ENCODE data around the gene LOXL1.

Gene LOXL1

DNA sequence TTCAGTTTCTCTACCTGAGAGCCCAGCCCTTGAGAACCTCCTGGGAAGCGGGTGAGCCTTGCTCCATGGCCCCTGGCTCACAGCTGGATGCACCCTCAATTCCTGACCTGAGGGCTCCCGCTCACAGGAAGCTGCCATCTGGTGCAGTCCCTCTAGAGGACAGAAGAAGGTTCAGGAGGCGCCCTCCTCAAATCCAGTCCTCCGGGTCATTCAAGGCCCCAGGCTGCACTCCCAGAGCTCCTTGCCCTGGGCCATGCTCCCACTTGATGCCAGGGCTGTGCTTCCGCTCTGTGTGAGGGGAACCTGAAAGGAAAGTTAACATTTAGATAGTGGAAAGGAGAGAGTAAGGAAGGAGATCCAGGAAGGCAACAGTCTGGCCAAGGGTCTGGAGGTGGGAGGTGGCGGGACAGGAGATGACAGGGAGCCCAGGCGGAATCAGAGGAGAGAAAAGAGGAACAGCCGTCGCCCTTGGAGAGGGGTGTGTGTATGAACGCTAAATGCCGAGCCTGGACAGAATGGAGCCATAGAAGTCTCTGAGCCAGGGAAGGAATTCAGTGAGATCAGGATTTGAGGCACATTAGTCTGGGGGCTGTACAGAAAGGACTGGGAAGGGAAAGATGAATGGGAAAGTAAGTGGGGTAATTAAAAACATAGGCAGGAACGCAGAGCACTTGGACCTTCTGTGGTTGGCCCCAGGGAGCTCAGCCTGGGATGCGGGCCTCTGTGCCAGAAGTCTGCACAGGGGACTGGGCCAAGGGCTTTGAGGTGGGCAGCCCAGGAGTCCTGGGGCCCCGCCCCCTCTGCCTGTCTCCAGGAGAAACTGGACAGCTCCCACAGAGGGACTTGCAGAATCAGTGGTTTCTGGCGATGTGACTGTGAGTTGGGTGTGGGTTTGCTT is 26.8 kb upstream of the LOXL1 start:
- DNase-seq, result no peak

DNA sequence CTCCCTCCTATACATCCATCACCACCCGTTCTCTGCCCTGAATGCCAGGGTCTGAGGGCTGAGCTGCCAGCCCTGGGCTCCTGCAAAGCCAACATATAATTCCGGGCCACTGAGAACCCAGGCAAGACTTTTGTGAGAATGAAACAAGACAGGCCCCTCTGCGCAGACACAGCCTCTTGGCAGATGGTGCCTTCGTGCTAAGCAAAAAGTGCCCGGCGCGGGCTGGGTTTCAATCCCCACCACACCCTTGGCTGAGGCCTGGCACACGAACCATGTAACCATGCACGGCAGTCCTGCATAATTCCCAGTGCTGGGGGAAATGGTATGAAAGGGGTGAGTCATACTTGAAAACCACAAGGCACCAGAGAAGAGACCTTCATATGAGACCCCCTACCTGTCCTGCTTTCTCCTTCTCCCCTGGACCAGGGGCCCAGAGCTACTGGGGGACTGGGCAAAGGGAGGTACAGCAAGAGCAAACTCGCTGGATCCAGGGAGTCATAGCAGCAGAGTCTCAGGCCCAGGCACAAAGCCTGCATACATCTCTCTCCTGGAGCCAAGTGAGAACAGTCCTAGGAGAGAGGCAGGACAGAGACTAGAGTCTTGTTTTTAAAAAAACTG is 26.1 kb upstream of the LOXL1 start:
- DNase-seq, result no peak

DNA sequence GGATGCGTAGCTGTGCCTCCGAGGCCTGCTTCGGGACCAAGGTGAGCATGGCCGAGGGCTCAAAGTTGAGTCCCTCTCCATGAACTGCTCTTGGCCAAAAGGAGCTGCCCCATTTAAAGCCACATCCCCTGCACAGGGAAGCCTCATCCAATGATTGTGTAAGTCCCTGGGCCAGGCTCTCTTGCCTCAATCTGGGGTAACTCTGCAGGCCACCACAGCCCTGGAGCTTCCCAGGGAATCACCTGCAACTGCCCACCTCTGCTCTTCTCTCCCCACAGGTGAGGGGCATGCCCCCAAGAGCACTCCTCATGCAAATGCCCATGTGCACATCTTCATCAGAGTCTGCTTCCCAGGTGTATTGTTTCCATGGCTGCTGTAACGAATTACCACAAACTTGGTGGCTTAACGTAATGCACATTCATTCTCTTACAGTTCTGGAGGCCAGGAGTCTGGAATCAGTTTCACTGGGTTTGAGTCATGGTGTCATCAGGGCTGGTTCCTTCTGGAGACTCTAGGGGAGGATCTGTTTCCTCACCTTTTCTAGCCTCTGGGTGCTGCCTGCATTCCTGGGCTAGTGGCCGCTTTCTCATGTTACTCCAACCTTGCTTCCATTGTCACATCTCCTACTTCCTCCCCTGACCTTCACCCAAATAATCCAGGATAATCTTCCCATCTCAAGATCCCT is 25.0 kb upstream of the LOXL1 start:
- no peak for DNase-seq

DNA sequence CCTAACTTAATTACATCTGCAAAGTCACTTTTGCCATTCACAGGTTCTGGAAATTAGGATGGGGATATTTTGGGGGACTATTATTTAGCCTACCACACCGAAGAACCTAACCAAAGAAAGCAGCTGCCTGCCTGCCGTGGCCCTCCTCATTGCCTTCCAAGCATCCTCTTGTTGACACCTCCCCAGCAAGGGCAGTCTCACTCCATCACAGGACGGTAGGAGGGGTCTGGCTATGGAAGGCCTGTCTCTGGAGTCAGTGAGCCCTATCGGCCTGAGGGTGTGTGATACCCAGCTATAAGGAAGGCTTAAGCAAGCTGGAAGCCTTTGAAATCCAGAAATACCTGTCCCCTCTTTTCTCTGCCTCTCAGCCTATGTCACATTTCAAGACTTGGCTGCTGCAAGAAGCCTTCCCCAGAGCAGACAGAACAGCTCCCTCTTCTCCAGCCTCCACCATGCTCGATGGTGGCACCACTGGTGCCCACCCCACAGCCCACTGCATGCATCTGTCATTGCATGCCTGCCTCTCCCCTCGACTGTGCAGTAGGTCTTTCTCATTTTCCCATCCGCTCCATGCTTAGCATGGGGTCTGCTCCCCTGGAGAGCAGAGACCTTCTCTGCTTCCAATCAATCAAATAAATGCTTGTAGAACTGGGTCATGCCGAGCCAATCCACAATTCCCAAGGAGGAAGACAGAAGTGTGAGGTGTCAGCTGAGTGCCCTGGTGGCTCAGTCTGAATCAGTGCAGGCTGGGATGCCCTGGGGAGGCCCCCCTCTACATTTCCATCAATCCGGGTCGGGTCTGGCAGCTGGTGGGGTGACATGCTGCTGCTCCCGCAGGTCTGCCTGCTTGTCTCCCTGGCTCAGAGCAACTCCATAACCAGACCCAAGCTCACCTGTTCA is 23.9 kb upstream of the LOXL1 start:
- no peak for DNase-seq

DNA sequence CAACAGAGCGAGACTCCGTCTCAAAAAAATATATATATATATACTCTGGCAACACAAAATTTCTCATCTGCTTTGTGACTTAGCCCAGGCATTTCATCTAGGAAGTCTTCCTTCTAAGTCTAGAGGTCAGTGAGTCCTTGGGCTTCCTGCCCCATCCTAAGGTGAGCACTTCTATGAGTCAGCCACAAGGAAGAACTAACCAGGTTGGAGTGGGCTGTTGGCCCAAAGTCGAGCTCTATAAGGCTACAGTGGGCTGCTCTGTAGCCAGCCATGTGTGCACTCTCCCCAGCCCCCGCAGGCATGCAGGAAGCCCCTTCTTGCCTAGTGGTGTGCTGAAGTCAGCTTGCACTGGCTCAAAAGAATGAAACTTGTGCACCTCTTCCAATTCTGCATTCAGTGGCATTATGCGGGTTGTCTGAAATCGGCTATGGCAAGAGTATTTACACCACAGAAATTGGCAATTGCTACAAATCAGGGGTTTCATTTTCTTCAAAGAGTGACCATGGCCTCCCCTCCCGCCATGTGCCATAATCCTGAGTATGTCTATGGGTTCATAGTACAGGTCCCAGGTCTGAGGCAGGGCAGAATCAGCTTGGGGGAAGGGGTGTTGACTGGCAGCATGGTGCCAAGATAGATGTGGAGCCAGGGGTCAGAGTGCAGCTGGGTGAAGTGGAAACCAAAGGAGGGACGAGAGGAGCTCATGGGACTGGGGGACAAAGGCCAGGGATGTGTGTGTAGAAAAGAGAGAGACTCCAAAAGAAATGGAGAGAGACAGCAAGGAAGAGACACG is 22.0 kb upstream of the LOXL1 start:
- DNase-seq, result no peak

DNA sequence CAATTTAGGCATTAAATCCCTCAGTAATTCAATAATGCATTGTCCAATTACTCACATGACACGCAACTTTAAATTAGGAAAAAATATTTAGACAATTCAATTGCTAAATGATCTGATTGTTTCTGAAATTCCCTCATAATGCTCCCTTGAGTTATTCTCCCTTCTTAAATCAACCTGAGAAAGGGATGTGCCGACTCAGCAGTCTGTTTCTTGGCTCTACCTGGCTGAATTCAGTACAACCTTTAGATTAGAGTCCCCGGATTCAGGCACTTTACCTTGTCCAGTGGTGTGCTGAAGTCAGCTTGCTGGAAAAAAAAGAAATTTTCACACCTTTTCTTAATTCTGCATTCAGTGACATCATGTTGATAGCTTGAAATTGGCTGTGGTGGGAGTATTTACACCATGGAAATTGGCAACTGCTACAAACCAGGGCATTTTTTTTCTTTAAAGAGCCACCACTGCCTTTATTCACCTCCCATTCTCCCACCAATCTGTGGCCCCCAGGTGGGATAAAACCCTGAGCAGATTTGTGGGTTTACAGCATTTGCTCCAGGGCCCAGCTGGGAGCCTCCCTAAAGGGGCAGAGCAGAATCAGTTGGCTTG is 20.9 kb upstream of the LOXL1 start:
- no peak for DNase-seq

DNA sequence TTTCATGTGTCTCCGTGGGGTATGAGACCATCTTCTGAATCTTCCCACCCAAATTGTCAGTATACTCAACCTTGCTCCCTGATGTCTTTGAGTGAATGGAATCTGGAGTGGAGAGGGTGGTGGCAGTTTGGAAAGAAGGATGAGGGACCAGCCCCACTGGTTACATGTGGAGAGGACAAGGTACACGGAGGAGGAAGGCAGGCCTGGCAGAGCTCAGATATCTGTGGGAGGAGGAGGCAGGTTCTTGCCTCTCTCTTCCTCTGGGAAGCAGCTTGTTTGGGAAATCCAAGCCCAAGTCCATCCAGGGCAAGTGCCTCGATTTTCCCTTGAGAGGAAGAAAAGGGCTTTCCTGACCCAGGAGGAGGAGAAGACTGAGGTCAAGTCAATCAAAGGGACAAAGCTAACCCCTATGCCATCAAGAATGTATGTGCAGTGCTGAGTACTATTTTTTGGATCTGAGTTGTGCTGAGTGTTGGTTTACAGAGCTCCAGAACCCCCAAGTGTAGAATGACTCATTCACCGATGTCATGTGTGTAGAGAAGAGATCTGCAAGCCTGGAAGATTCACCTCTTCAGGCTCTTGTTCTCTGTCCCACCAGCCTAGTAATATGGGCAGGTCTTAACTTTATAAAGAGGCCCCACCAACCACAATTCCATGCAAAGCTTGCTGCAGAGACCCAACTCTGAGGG is 19.8 kb upstream of the LOXL1 start:
- no peak for DNase-seq

DNA sequence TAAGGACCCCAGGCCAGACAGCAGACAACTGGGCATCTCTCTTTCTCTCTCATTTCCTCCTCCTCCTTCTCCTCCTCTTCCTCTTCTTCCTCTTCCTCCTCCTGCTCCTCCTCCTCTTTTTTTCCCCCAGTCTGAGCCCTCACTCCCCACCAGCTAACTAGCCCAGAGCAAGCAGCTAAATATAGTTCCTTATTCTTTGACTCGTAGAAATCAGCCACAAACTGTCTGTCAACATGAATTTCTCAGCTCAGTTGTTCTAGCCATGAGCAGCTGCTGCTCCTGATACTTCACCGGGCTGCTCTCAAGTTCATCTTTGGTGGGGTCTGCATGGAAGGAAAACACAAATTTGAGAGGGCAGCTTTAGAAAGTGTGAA is 19.2 kb upstream of the LOXL1 start:
- DNase-seq, result no peak

DNA sequence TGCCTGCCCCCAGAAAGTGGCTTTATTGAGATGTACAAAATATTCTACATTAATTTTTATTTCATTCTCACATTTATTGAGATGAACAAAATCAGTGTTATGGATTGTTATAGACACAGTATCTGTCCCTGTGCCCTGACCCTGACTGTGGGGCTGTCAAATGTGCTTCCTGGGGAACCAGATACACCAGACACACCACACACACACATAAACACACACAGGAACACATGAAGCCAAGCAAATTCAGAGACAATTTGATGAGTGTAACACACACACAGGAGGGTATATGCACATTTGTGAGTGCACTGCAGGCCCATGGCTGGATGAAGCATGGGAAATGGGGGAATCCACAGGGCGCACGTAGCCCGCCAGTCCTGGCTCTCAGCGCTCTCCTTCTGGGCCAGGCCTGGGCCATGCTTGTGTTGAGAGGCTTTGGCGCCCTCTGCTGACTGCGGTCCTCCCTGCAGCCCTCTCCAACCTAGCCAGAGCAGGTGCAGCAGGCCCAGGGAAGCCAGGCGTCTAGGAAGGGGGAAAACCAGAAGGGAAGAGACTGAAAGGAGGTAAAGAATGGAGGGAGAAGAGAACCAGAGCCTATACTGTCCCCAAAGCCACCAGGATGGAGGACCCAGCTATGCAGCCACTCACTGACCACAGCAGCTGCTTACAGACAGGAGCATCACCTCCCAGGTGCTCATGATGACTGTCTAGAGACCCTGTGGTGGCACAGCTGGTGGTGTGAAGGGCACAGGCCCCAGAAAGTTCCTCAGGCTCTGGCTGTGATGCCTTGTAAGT is 18.0 kb upstream of the LOXL1 start:
- DNase-seq, result no peak

DNA sequence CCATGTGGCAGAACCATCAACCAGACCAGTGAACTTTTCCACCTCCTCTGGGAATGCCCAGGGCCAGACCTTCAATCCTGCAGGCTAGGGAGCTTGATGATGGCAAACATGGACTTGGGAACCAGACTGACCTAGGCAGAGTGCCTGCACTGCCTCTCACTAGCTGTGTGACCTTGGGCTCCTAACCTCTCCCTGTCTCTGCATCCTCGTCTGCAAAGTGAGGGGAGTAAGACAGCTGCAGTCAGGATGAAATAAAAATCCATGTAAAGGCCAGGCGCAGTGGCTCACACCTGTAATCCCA is 17.5 kb upstream of the LOXL1 start:
- DNase-seq, result no peak

DNA sequence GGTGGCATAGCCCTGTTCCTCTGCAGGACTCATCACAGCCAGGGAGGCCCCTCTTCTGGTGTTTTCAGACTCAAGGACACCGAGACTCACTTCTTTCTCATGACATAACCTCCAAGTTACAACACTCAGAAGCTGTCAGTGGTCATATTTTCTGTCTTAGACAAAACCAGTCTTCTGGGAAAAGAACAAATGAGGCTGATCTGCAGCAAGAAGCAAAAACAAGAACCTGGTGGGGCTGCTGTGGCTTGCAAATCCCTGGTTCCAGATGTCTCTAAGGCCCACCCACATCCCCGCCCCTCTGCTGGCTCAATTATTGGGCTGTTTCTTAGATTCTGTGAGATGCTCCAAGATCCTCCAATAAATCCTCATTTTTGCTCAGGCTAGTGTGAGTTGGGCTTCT is 16.6 kb upstream of the LOXL1 start:
- no peak for DNase-seq

DNA sequence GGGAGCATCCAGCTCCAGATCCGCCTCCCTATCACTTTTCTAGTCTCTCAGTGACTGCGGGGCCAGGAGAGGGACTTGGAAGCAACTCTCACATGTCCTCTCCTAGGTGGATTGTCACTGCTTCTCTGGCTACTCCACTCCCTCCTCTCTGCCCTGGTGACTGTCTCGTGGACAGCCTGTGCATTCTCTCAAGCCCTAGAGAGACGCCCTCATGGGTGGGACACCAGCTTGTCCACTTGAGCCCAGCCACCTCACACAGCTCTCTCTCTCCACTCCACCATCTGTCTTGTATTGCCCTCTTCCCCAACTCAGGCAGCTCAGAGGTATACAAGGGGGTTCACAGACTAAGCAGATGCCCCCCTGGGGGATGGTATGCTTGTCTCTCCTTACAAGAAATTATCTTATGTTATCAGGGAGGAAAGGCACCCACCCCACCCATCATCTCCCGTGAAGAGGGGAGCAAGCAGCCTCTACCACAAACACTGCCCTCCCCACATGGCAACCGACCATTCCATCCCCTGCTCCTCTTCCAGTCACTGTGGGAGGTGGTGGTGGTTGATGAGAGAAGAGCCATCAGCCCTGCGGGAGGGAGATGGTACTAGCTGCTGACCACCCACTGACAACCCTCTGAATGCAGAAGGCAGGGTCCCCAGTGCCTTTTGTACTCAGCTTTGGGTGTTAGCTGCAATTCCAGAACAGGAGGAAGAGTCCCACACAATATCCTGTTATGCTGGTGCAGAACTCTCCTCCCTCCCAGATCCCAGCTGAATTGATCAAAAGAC is 15.5 kb upstream of the LOXL1 start:
- DNase-seq, result no peak

DNA sequence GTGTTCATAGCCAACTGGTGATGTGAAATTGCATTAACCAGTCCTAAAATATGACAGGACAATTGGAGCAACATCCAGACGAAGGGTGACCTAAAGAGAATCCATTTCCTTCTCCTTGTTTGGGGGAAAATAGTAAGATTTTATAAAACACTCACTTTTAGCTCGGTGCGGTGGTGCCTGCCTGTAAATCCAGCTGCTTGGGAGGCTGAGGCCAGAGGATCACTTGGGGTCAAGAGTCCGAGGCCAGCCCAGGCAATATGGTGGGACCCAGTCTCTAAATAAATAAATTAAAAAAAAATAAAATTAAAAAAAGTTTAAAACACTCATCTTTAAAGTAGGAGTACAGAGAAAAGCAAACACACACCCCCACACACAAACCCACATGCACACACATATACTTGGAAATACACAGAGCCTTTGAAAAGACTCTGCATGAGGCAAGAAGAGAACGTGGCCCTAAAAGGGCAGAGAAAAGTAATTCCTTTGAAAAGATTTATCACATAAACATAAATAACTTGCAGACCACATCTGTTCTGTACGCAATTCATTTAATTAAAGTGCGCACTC is 14.1 kb upstream of the LOXL1 start:
- no peak for DNase-seq

DNA sequence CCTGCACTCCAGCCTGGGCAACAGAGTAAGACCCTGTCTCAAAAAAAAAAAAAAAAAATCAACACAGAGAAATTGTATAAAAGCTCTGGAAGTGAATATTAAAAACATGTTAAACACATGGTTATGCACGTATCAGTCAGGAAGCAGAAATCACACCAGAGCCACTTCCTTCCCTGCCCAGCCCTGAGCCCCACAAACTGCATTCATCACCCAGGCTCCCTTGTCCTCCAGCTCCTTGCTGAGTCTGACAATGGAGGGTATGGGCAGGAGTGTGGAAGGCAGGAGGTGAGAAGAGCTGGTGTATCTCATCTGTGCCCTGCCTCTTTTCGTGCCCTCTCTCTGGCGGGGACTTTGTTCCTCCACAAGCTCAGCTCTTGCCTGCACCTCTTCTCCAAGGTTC is 12.1 kb upstream of the LOXL1 start:
- no peak for DNase-seq

DNA sequence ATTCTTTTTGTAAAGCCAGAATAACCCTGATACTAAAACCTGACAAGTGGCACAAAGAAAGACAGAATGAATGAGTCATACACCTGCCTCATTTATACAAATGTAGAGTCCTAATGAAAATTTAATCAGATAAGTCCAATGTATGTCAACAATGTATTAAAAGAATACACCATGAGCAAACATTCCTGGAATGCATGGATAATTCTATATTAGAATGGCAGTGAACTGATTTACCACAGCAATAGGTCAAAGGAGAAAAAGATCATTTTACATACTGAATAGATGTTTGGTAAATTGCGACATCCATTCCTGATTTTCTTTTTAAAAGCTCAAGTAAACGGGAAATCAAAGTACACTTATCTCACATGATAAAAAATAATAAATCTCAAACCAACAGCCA is 11.2 kb upstream of the LOXL1 start:
- no peak for DNase-seq

DNA sequence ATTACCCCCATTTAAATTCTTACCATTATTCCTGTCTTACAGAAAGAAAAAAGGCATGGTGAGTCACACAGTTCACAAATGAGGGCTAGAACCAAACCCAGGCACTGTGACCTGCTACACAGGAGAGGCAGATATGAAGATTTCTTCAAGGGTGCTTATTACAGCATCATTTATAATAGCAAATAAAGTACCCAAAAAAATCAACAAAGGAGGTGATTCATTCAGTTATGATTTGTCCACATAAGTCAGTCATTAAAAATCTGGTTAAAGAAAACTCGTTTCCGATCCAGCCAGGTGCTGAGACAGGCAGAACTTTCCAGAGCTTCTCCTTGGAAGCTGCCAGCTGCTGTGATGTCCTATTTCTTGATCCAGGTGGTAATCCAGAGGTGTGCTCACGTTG is 7.5 kb upstream of the LOXL1 start:
- DNase-seq, result no peak

DNA sequence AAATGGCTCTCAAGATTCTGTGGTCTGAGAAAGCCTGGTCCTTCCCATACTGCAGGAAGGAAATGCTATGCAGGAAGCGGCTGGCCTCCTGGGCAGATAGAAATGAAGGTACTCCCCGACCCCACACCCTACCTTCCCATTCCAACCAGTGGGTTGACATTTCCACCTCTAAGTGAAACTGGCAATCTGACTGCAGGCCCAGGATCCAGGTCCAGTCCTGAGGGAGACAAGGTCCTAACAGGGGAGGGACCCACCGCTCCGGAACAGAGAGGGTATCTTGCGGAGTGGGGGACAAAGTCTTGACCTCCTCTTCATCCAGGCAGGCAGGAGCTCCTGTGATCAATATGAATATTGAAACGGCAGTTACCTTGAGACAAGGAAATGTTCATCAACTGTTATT is 6.6 kb upstream of the LOXL1 start:
- DNase-seq, result no peak

DNA sequence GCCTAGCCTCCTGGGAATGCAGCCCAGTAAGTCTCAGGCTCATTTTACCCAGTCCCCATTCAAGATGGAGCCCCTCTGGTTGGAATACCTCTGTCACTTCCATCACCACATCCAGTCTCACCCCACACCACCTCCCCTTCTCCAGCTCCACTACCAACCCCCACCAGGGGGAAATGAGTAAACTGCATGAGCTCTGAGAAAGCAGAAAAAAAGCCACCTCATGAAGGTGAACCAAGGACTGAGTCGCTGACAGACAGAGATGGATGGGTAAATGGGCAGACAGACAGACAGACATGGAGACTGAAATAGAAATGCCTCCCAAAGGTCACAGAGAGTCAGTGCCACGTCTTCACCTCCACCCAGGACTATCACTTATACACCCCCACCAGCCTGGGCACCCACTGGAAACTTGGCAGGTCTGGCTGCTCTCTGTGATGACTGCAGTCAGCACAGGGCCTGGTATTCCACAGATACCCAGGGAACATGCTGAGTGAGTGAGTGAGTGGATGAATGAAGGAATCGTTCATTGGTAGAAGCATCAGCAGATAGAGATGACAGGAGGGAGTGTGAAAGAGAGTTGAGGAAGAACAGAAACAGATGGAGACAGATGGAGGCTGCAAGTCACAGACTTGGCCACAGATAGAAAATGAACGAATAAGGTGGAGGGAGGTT is 4.9 kb upstream of the LOXL1 start:
- DNase-seq, result no peak

All from NCI-H187 treated with DMSO at 0.1 percent for 48 hours (cell line).